PC-9 (cell line): ENCODE results near the gene NOP56.

Experiments used
- EZH2 ChIP-seq: fragments of 200-600 bp; sonication (generic); IDR thresholded peaks from 2 replicates; pipeline ENCODE4 v1.8.0; 2017; ENCODE audit warnings: antibody characterized with exemption, low read depth
- TF ChIP-seq, protein P1 (sequence below): fragments of 200-600 bp; sonication (generic); conservative IDR thresholded peaks from 2 replicates; pipeline ENCODE4 v1.6.1; 2017; ENCODE audit warnings: mixed run types, antibody characterized with exemption, mild to moderate bottlenecking, moderate library complexity

DNA sequence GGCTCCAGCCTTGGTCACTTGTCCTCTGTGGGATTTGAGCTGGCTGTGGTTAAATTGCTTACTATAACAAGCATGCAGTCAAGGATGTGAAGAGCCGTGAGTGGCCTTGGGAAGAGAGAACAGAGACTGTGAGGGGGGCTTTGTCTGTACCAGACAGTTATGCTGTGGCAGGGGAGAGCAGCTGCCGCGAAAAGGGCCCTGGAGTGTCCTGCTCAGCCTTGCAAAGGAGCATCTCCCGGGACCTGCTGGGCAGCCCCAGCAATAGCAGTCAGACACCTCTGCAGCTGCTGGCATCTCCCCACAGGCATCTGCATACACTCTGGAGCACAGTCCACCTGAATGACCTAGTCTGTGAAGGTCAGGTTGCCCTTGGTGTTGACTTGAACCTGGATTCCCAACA, 46.5 kb downstream of the NOP56 start:
- TF ChIP-seq, protein P1, sequence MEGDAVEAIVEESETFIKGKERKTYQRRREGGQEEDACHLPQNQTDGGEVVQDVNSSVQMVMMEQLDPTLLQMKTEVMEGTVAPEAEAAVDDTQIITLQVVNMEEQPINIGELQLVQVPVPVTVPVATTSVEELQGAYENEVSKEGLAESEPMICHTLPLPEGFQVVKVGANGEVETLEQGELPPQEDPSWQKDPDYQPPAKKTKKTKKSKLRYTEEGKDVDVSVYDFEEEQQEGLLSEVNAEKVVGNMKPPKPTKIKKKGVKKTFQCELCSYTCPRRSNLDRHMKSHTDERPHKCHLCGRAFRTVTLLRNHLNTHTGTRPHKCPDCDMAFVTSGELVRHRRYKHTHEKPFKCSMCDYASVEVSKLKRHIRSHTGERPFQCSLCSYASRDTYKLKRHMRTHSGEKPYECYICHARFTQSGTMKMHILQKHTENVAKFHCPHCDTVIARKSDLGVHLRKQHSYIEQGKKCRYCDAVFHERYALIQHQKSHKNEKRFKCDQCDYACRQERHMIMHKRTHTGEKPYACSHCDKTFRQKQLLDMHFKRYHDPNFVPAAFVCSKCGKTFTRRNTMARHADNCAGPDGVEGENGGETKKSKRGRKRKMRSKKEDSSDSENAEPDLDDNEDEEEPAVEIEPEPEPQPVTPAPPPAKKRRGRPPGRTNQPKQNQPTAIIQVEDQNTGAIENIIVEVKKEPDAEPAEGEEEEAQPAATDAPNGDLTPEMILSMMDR = no peak
- no peak for TF ChIP-seq EZH2
